Endodermal cell (in vitro differentiated cells): ENCODE results near the gene DEPP1. TPM values are rescaled to one million over a fixed set of nuclear protein-coding genes. Genes with fewer than 3 reads are reported as not detected.

Experiments used
- DNase-seq: peaks from one replicate; pipeline ENCODE4 v3.0.0-alpha.2; 2017
- H3K27ac ChIP-seq: 2 replicates; pipeline ENCODE4 v1.5.1; 2013; ENCODE audit warnings: mild to moderate bottlenecking, low read depth, low read length, moderate library complexity
- H3K27me3 ChIP-seq: 2 replicates; pipeline ENCODE4 v1.6.1; 2013; ENCODE audit warnings: mild to moderate bottlenecking, low read length, moderate library complexity; ENCODE audit not compliant: insufficient read depth, control insufficient read depth, poor library complexity, severe bottlenecking
- H3K36me3 ChIP-seq: 2 replicates; pipeline ENCODE4 v1.7.0; 2013; ENCODE audit warnings: mild to moderate bottlenecking, low read length, moderate library complexity; ENCODE audit not compliant: control insufficient read depth, insufficient read depth
- H3K4me1 ChIP-seq: one replicate; pipeline ENCODE4 v1.7.0; 2013; ENCODE audit warnings: low read length; ENCODE audit not compliant: control insufficient read depth, insufficient read depth
- H3K4me3 ChIP-seq: 2 replicates; pipeline ENCODE4 v1.5.1; 2013; ENCODE audit warnings: mild to moderate bottlenecking, low read length, moderate library complexity
- H3K9ac ChIP-seq: 2 replicates; pipeline ENCODE4 v1.6.1; 2013; ENCODE audit warnings: mild to moderate bottlenecking, low read length, moderate library complexity; ENCODE audit not compliant: poor library complexity, severe bottlenecking; ENCODE audit errors: extremely low read depth
- H3K9me3 ChIP-seq: 2 replicates; pipeline ENCODE4 v1.6.1; 2013; ENCODE audit warnings: mild to moderate bottlenecking, low read length, moderate library complexity; ENCODE audit not compliant: control insufficient read depth
- H3K27ac Mint-ChIP-seq: 2 replicates; pipeline ENCODE4 v1.8.0; 2020; ENCODE audit warnings: mixed read lengths
- H3K27me3 Mint-ChIP-seq: 2 replicates; pipeline ENCODE4 v1.8.0; 2021; ENCODE audit warnings: mild to moderate bottlenecking, mixed read lengths; ENCODE audit not compliant: insufficient read depth
- H3K36me3 Mint-ChIP-seq: 2 replicates; pipeline ENCODE4 v1.8.0; 2020; ENCODE audit warnings: low read depth, mixed read lengths
- H3K4me1 Mint-ChIP-seq: 2 replicates; pipeline ENCODE4 v1.8.0; 2020; ENCODE audit warnings: mixed read lengths
- H3K4me3 Mint-ChIP-seq: 2 replicates; pipeline ENCODE4 v1.8.0; 2020; ENCODE audit warnings: mild to moderate bottlenecking, moderate library complexity, mixed read lengths
- H3K9me3 Mint-ChIP-seq: 2 replicates; pipeline ENCODE4 v1.8.0; 2020; ENCODE audit warnings: mild to moderate bottlenecking, mixed read lengths
- WGBS, 2 experiments: methylation state at CpG; one replicate each; pipeline versions ENCODE4 v1.1.5 to v1.1.7; 2013; ENCODE audit warnings: missing lambda C conversion rate in 2 of 2, mixed read lengths in 1 of 2; ENCODE audit not compliant: insufficient coverage in 1 of 2, insufficient read length in 1 of 2; 5-methylcytosine and 5-hydroxymethylcytosine counted together
- total RNA-seq, 2 donors: library from RNA; stranded (reverse); fragmentation: NEBNext Ultra II Directional in 1 of 2; extraction: Animal tissue kit (Norgen Biotek cat#: 25700) in 1 of 2; gene quantifications; 2 replicates in 1 of 2; 3 replicates in 1 of 2; pipeline ENCODE4 v1.2.1, GENCODE V29; 2021
- TF ChIP-seq, protein P1 (sequence below): fragments of 200-600 bp; sonication (generic); conservative IDR thresholded peaks from 2 replicates; pipeline ENCODE4 v1.5.0; 2021; ENCODE audit warnings: antibody characterized with exemption, mild to moderate bottlenecking

DEPP1 gene
- total RNA-seq, 2 donors from 2014 or later: 1.3 to 2.6 TPM

DNA sequence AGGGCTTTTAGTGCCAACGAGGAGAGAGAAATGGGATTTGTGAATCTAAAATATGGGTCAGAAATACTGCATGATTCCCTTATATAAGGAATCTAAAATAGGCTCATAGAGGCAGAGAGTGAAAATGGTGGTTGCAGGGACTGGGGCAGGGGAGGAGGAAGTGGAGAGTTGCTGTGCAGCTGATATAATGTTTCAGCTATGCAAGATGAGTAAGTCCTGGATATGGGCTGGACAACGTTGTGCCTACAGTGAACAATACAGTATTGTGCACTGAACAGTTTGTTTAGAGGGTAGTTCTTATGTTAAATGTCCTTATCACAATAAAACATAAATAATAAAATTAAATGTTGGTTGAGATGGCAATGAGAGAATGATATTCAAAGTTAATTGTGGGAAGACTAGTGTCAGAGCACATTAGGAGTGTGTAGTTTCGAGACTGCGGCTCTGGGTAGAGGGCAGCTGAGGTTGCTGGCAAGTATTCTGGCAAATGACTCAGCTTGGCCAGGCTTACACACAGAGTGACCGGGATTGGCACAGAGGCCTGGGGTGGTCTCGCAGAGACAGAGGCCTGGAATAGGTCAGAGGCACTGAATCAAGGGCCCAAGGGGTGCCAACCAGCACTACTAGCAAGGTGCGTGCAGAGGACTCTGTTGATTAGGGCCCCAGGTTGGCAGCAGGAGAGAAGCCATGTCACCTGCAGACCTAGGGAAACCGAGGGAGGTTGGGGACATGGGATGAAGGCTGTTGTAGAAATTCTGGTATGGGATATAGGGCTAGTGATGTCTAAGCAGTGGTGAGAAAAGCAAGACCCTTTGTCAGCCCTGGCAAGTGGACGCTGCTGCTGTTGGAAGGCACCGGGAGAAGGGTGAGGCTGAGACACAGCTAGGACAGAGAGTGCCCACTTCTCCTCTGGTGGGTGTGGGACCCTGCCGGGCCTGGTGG lies 2.8 kb upstream of the DEPP1 start:
- TF ChIP-seq, protein P1, sequence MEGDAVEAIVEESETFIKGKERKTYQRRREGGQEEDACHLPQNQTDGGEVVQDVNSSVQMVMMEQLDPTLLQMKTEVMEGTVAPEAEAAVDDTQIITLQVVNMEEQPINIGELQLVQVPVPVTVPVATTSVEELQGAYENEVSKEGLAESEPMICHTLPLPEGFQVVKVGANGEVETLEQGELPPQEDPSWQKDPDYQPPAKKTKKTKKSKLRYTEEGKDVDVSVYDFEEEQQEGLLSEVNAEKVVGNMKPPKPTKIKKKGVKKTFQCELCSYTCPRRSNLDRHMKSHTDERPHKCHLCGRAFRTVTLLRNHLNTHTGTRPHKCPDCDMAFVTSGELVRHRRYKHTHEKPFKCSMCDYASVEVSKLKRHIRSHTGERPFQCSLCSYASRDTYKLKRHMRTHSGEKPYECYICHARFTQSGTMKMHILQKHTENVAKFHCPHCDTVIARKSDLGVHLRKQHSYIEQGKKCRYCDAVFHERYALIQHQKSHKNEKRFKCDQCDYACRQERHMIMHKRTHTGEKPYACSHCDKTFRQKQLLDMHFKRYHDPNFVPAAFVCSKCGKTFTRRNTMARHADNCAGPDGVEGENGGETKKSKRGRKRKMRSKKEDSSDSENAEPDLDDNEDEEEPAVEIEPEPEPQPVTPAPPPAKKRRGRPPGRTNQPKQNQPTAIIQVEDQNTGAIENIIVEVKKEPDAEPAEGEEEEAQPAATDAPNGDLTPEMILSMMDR: no peak
- DNase-seq: no peak
- H3K27me3 Mint-ChIP-seq: peaks cover 4% of the 10 kb centered on the region
- no peak overlapping the region for H3K4me3 Mint-ChIP-seq
- Histone ChIP-seq H3K27ac (no peak overlapping the region), H3K9me3 (no peaks in the 10 kb centered on the region), H3K36me3 (no peaks in the 10 kb centered on the region), H3K27me3 (no peaks in the 10 kb centered on the region), H3K9ac (no peak overlapping the region), H3K4me3 (no peak overlapping the region), H3K4me1 (peaks cover 20% of the 10 kb centered on the region)
- no peak overlapping the region for H3K27ac Mint-ChIP-seq
- 88 to 90% methylated on average over 8 to 11 of the region's 11 CpGs for WGBS, 2 experiments
- no peaks in the 10 kb centered on the region for H3K9me3 Mint-ChIP-seq
- peaks cover 46% of the 10 kb centered on the region for H3K4me1 Mint-ChIP-seq
- no peaks in the 10 kb centered on the region for H3K36me3 Mint-ChIP-seq

DNA sequence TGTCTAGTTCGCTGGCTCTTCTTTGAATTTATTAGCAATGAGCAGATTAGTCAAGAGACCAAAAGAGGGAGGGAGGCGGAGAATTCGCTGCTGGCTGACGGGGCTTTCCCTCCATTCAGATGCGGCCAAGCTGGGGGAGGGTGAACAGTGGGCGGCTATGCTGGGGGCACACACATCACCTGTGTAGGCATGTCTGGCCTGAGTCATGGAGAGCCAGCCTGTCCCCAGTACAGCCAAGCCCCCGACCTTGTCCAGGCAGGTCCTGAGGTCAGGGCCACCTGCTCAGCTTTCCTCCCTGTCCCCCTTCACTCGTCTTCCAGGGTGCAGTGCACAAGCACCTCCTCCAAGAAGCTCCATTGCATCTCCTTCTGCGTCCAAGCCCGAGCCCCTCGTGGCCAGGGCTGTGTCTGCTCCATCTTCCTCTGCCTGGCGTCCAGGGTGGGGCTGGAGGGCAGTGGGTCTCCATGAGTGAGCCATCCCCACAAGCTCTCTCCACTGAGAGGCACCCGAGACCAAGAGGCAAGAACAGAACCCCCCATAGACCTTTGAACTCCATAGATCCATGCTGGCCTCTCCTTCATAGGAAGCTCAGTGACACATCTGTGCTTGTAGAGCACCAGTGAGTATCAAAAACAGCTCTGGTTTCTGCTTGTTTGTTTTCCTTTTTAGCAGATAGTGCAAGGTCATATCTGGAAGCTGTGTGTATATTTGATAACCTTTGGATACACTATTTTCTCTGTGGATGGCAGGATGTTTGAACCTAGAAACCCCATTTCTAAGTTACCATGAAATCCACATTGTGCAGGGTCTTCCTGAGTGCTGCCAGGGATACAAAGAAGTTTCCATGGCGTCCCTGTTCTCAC lies 1.9 kb upstream of the DEPP1 start:
- no peak overlapping the region for H3K27ac ChIP-seq
- no peak overlapping the region for H3K9ac ChIP-seq
- Mint-ChIP-seq H3K27ac (no peak overlapping the region), H3K9me3 (no peaks in the 10 kb centered on the region), H3K4me1 (peaks cover 42% of the 10 kb centered on the region), H3K4me3 (no peak overlapping the region), H3K36me3 (no peaks in the 10 kb centered on the region), H3K27me3 (peaks cover 4% of the 10 kb centered on the region)
- H3K4me1 ChIP-seq: peaks cover 21% of the 10 kb centered on the region
- WGBS, 2 experiments: 63 to 76% methylated on average over 4 to 14 of the region's 14 CpGs
- H3K27me3 ChIP-seq: no peaks in the 10 kb centered on the region
- H3K36me3 ChIP-seq: no peaks in the 10 kb centered on the region
- no peak overlapping the region for H3K4me3 ChIP-seq
- DNase-seq: no peak
- TF ChIP-seq, protein P1: no peak
- H3K9me3 ChIP-seq: no peaks in the 10 kb centered on the region

DNA sequence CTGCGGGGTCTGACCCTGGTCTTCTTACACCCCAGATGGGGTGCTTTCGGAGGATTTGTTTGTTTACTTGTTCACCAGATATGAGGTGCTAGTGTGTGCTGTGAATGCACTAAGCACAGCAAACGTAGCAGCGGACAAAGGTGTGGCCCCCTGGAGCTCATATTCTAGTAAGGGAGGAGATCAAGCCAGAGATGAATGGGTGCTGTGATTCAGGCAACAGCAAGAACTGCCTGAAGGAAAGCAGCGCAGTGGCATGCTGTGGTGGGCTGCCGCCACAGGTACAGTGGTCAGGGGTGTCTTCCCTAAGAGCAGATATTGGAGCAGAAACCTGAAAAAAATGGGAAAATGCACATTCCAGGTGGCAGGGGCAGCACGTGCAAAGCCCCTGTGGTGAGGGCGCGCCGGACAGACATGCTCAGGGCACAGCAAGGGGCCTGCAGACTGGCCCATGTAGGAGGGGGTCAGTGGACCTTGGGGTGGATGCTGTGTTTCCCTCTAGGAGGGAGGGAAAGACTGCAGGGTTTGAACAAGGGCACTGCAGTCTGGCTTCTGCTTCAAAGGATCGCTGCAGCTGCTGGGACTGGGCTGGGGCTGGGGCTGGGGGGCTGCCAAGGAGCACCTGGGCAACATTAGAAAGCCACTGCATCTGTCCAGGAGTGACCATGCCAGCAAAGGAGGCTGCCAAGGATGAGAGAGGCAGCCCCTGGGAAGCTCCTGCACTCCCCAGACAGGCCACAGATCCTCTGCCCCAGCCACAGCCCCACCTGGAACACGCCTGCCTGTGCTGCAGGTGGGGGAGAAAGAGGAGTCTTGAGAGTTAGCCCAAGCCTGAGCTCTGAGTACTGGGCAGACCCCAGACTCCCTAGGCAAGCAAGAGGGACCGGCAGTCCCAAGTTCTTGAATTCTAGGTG lies 927 bp upstream of the DEPP1 start:
- TF ChIP-seq, protein P1: no peak
- Mint-ChIP-seq H3K27ac (peak overlapping the region; percentile 64), H3K27me3 (peaks cover 4% of the 10 kb centered on the region), H3K4me3 (no peak overlapping the region), H3K36me3 (no peaks in the 10 kb centered on the region), H3K9me3 (no peaks in the 10 kb centered on the region), H3K4me1 (peaks cover 38% of the 10 kb centered on the region)
- Histone ChIP-seq H3K4me3 (no peak overlapping the region), H3K9me3 (no peaks in the 10 kb centered on the region), H3K9ac (peak overlapping the region; percentile 11), H3K27me3 (no peaks in the 10 kb centered on the region), H3K27ac (peak overlapping the region; percentile 61), H3K36me3 (no peaks in the 10 kb centered on the region), H3K4me1 (peaks cover 25% of the 10 kb centered on the region)
- 87 to 89% methylated on average over 8 to 13 of the region's 13 CpGs for WGBS, 2 experiments
- DNase-seq: no peak
